HG03045 (cell line): Measurements from ENCODE around the gene EPHA1.

Experiments used
- ATAC-seq: cut with Tn5 transposase; IDR thresholded peaks from one replicate; pipeline ENCODE4 v1.9.1; 2021; ENCODE audit warnings: mild to moderate bottlenecking, moderate library complexity; ENCODE audit not compliant: unreplicated experiment

The EPHA1 gene

DNA sequence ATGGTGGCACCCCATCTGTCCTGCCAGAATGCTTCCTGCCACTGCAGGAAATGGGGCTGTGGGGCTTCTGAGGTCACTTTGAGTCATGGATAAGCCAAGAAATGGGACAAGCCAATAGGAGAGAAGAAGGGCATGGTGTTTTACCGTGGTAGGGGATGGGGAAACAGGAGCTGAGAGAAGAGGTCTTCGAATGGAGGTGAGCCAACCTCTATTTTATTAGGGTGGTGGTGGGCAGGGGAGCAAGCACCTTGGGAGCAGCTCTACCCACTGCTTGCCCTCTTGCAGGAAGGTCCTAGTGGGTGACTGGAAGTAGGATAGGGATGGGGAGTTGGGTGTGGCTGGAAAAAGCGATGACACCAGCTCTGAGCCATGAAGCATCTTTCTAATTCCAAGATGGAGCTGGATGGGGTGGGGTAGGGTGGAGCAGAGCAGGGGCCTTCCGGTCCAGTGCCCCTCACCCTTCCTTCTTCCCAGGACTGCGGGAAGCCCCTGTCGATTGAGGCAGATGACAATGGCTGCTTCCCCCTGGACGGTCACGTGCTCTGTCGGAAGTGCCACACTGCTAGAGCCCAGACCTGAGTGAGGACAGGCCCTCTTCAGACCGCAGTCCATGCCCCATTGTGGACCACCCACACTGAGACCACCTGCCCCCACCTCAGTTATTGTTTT, 18.4 kb downstream of the EPHA1 start:
- no peak for ATAC-seq

DNA sequence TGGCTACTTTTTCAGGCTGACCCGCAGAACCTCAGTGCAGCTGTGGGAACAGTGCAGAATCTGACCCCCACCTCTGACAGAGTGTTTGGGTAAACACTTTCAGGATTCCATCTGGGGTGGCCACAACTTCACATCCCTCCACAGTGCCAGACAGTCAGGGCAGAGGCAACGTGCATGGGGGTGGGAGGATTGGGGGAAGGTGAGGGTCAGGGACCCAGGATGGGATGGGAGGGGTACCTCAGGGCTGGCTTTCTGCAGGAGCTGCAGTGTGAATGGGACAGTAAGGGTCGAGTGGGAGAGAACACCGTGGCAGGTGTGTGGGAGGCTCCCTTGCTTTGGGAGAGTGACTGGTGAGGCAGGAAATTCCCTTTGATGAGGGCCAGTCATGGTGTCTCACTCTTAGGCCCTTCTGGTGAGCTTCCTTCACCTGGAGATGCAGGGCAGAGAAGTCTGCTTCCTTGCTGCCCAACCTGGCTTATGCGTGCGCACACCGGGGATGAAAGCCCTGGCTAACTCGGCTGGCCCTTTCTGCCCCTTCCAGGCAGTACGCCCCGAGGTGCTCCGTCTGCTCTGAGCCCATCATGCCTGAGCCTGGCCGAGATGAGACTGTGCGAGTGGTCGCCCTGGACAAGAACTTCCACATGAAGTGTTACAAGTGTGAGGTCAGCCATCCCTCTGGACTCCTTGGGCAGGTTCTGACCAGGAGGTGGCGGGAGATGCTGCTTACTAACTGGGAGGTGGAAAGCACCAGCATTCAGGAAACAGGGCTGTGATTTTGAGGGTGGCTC, 19.1 kb downstream of the EPHA1 start:
- no peak for ATAC-seq

DNA sequence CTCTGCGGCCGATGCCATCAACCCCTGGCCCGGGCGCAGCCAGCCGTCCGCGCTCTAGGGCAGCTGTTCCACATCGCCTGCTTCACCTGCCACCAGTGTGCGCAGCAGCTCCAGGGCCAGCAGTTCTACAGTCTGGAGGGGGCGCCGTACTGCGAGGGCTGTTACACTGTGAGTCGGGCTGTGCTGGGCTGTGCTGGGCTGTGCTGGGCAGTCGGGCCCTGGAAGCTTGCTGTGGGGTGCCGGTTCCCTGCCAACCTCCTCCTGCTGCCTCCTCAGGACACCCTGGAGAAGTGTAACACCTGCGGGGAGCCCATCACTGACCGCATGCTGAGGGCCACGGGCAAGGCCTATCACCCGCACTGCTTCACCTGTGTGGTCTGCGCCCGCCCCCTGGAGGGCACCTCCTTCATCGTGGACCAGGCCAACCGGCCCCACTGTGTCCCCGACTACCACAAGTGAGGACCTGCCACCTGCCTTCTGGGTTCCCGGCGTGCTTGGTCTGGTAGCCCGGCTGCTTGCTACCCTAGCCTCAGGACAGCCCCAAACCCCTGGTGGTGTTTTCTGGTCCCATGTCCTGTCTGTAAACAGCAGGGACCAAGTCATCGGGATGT, 20.1 kb downstream of the EPHA1 start:
- no peak for ATAC-seq

DNA sequence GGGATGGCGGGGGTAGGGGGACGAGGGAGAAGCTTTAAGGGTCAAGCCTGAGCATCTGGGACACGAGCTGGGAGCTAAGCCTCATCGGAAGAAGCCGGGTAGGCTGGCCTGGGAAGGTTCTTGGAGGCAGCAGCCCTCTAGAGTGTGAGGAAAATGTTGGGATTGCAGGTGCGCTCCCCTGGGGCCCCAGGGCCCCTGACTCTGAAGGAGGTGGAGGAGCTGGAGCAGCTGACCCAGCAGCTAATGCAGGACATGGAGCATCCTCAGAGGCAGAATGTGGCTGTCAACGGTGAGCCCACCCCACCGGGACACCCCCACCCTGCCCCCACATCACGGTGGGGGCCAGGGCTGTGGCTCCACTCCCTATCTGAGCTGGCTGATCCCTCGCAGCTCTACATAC, 20.6 kb downstream of the EPHA1 start:
- no peak for ATAC-seq

DNA sequence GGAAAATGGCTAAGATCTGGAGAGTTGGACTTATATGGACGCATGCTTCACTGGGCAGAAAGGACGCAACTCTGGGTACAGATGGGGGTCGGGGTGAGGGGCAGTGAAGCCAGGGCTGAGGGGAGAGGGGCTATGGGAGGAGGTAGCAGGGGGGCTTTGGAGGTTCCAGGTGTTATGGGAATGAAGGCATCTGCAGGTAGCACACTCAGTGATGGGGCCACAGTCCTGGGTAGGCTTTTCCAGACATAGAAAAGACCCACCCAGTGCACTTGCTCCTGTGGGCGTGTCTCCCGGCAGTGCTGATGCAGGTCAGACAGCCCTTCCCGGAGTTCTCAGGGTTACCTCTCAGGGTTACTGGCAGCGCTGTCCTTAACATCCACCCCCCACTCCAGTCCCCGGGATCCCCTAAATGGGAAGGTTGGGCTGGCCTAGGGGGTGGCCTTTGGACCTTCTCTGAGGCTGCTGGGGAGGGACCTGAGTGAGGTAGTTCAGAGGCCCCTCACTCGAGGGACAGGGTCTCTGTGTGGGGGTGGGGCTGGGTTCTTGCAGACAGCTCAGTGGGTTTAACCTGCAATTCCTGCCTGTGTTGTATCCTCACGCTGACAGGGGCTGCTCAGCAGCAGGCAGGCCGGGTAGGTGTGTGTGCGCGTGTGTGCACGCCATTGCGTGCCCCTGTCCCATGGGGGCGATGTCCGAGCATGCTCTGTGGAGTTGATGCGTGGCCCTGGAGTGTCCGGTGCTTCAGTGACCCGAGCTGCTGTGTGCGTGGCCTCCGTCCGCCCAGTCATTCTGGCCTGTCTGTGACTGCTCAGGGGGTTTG, 21.3 kb downstream of the EPHA1 start:
- ATAC-seq, result no peak

DNA sequence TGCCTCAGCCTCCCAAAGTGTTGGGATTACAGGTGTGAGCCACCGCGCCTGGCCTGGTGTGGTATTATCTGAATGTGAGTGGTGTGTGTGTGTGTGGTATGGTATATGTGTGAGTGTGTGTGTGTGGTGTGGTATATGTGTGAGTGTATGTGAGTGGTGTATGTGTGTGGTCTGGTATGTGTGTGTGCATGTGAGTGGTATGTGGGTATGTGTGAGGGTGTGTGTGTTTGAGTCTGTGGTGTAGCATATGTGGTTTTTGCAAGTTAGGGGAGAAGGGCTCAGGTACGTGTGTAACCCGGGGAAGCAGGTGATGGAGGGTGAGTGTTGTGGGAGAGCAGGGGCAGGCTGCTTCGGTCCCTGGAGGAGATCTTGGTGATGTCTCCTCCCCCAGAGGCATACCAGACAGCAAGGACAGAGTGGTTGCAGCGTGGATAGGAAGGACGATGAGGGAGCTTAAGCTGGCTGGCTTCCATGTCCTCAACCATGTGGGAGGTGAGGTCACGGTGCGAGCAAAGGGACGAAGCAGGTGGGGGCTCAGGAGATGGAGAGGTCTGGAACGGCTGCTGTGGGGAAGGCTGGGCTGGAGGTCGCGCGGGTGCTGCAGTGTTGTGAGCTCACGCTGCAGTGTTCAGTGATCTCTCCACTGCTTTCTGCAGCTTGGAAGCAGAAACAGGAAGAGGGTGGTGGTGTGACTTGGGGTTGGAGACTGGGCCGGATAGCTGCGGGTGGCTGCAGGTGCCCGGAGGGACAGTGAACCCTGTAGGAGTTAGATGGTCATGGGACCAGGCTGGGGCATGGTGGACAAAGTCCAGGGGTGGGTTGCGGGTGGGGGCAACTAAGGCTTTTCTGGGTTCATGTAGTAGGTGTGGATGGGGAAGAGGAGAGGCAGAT, 22.5 kb downstream of the EPHA1 start:
- no peak for ATAC-seq

DNA sequence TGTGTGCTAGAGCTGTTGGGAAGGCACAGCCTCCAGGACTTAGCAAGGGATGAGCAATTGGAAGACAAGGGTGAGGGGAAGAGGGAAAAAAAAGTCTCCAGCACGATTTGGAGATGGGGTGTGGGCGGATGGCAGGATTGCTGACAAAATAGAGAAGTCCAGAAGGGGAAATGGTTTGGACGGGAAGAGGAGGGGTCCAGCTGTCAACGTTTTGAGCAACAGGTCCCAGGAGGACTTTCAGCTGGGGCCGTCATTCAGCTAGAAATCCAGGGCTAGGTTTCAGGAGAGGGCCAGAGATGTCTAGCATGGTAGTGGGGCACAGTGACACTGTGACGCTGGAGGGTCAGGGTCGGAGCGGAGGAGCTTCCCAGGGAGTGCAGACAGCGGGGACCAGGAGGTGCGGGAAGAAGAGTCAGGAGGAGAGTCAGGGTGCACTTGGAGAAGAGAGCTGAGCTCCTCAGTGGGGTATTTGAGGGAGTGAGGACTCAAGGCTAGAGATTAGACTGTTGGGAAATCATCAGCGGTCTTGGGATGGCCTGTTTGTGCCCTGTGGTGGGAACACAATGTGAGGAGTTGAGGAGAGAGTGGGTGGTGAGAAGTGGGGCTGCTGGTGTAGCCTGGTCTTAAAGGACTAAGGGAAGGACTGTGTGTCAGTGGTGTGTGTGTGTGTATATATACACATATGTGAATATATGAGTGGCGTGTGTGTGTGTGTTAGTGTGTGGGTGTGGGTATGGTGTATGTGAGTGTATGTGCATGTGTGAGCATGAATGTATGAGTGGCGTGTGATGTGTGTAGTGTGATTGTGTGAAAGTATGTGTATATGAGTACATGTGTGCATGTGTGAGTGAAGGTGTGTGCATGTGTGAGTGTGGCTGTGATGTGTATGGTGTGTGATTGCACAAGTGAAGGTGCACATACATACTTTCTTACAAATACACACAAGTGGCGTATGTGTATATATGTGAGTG, 23.7 kb downstream of the EPHA1 start:
- no peak for ATAC-seq

DNA sequence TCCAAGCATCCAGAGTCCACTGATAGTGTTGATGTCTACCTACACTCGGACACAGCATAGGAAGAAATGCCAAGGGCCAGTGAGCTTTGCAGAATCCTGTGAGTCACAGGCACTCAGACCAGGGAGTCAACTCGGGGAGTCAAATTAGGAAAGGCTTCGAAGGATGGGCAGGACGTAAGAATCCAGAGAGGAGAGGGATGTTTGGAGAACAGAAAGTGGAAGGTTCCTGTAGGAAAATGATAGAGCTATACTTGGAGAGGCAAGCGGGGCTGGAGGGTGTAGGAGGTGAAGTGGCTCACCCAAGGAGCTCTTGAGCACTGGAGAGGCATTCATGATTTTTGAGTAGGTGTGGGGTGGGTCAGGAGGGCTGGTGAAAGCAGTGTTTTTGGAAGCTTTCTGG, 24.5 kb downstream of the EPHA1 start:
- ATAC-seq, result no peak

DNA sequence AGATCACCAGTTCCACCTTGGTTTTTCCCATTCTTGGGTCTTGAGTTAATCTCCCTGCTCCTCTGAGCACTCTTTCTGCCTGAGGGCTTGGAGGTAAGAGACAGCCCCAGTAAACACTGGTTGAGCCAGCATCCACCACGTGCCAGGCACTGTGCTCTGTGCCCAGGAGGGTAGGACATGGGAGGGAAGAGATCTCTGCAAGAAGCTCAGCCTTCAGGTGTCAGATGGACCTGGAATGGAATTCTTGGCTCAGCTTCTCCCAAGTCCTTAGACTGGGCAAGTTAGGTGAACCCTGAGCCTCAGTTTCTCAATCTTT, 25.1 kb downstream of the EPHA1 start:
- no peak for ATAC-seq

DNA sequence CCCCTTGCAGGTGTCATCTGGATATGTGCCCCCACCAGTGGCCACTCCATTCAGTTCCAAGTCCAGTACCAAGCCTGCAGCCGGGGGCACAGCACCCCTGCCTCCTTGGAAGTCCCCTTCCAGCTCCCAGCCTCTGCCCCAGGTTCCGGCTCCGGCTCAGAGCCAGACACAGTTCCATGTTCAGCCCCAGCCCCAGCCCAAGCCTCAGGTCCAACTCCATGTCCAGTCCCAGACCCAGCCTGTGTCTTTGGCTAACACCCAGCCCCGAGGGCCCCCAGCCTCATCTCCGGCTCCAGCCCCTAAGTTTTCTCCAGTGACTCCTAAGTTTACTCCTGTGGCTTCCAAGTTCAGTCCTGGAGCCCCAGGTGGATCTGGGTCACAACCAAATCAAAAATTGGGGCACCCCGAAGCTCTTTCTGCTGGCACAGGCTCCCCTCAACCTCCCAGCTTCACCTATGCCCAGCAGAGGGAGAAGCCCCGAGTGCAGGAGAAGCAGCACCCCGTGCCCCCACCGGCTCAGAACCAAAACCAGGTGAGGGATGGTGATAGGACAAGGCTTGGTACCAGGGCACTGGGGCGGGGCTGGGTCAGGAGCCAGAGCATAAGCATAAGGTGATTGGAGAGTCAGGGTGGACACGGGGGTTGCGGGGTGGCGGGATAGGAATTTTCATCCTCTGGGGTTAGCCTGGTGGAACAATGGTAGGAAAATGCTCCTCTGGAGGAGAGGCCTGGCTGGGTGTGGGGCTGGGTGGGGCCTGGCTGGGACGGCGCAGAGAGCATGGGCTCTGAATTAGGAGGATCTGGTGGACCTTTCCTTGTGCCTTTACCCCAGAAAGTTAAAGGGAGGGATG, 25.6 kb downstream of the EPHA1 start:
- ATAC-seq, result no peak

DNA sequence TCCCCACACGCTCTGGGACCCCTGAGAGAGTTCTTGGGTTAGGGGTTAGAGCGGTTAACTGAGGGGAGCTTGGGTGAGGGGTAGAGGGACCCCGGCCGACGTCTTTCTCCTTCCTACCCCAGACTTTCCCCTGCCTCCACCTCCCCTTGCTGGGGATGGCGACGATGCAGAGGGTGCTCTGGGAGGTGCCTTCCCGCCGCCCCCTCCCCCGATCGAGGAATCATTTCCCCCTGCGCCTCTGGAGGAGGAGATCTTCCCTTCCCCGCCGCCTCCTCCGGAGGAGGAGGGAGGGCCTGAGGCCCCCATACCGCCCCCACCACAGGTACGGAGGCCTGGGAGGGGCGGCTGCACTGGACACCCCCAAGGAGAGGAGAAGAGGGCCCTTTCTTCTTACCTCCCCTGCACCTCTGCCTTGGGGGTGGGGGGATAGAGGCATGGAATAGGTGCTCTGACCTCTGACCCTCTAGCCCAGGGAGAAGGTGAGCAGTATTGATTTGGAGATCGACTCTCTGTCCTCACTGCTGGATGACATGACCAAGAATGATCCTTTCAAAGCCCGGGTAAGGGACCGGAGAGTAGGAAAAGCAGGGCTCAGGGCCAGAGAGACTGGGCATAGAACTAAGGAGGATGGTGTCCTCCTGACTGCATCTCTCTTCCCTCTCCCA, 26.4 kb downstream of the EPHA1 start:
- no peak for ATAC-seq

DNA sequence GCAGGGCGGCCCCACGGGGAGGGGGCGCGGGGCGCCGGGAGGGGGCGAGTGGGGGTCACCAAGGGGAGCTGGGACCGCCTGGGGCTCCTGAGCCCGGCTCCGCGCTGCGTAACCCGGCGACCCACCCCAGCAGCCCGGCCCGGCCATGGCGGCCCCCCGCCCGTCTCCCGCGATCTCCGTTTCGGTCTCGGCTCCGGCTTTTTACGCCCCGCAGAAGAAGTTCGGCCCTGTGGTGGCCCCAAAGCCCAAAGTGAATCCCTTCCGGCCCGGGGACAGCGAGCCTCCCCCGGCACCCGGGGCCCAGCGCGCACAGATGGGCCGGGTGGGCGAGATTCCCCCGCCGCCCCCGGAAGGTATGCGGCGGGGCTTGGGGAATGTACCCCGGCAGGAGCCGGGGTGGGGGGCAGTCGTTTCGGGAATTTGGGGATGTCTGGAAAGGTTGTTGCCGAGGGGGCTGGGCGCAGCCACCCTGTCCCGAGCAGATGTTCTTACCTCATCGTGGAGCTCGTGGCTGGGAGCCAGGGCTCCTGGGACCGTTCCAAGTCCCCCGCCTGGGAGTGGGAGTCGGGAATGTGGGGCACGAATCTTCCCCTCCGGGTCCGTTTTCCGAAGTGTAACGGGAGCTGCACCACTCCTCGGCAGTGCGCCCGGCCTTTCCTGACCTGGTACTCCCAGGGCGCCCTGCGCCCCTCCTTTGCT, 27.1 kb downstream of the EPHA1 start:
- ATAC-seq, result peak; percentile 20

DNA sequence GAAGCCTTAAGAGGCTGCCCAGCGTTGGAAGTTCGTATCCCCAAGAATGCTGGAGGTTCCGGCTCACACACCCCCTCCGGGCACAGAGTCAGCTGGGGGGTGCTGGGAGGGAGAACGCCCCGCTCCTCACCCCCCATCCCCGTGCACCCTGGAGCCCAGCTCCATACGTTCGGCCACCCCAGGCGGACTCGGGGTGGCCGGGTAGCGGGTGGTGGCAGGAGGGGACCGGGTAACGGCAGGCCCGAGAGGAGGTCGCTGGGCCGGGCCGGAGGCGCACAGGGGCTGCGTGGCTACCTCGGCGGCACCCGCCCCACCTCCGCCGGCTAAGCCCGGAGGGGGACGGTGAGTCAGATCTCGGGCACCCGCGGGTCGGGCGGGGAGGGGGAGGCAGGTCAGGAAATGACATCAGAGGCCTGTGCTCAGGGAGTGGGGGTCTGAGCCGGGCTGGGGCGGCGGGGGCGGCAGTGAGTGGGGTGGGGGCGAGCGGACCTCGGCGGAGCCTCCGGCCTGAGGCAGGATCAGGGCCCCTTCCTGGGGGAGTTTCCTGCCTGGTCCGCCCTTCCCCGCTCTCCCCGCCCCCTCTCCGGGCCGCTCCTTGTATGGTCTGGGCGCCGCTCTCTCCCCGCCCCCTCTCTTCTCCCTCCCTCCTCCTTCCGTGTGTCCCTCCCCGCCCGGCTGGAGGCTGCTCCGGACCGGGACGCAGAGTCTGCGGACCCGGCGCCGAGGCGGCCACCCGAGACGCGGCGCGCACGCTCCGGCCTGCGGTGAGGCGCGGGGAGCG, 27.8 kb downstream of the EPHA1 start, which contains the start of gene ZYX:
Gene ZYX (plus strand): TSS at position 700 of the 781 bp plus-strand sequence. CDS start 227 bp downstream, outside the sequence.
- ATAC-seq, result peak; percentile 82

DNA sequence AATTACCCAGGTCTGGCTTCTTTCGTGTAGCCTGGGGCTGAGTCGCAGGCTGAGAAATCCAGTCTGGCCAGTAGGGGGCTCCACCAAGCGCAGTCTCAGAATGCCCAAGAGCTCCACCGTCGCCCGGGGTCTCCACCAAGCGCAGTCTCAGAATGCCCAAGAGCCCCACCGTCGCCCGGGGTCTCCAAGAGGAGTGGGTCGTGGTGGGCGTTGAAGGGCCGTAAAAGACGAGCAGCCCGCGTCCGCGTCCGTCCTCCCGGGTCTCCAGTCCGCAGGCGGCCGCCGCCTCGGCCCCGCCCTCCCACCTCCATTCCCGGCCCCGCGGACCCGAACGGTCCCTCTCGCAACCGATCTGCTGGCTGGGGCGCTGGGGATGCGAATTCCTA, 28.4 kb downstream of the EPHA1 start:
- ATAC-seq, result peak; percentile 57

DNA sequence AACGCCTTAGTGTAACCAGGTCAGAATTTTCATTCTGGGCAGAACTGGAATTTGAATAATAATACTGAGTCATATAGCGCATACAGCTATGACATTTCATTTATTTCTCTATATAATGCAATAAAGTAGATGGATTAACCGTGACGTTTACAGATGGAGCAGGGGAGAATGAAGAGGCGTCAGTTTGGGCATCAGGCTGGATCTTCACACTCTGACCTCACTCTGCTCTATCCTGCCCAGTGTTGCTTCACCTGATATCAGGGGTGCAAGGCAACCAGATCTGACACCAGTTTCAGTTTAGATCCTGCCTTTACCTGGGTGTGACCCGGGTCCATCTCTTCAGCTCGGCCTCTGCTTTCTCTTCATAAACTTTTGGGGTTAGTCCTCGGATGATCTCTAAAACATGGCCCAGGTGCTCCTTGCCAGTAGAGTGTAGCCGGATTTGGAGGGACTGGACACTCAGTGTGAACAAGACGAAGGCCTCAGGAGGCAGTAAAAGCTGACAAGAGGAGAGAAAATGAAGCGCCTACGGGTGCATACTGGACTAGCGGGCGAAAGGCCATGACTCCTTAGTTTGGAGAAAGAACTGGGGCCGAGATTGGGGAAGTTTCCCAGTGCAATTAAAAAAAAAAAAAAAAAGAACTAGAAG, 28.9 kb downstream of the EPHA1 start:
- ATAC-seq, result no peak

DNA sequence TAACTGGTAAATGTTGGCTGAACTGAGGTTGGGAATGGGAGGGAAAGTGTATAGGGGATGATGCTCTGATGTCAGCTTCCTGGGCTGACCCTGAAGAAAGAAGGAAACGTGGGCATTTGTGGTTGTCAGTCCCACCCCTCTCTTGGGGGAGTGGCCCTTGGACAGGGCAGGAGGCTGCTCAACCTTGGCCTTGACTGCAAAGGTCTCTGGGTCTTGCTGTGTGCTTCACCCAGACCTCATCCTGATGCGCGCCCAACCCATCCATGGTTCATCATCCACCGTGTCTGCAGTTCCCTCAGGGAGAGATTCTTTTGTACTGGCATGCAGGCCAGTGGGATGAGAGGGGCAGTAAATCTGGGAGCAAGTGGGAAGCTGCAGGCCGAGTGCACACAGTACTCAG, 32.3 kb downstream of the EPHA1 start:
- ATAC-seq, result no peak
